ENCODE data around the gene BCL11A.

The BCL11A gene

DNA sequence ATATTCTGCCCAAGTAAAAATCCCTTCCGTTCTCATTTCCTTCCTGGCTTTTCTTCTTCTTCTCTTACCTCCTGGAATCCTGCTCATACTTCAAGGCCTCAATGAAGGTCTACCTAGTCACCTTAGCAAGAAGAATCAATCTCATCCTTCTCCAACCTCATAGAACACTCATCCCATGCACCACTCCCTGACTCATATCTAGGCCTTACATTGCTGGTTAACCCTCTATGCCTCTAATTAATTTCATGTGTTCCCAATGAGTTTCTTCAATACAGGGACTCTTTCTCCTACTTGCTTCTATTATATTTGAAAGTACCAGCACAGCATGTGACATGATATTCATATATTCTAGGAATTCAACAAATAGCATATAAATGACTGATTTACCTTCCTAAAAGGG is 63.0 kb downstream of the BCL11A start:
- H3K4me3 ChIP-seq (ENCODE audit: low read length): no peak overlapping the region
- TF ChIP-seq ZNF274 (IDR thresholded peaks at IDR 0.05; ENCODE audit: low read depth, low read length): no peak

DNA sequence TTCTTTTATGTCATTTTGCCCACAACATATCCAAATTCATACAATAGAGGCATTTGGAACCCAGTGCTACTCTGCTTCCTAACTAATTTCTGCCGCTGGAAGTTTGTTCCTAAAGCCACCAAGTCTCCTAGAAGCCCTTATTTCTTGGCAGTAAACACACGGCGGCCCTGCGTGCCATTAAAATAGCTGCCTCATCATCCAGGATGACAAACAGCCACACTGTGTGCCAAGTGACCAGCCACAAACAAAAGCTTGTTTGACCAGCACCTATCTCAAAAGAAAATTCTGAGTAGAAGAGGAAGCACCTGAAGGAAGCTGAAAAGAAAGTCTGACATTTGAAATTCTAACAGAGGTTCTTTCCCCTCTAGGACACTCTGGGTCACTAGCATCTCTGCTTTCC is 64.2 kb downstream of the BCL11A start:
- no peak overlapping the region for H3K4me3 ChIP-seq (ENCODE audit: low read length)
- TF ChIP-seq ZNF274 (IDR thresholded peaks at IDR 0.05; ENCODE audit: low read depth, low read length): no peak

DNA sequence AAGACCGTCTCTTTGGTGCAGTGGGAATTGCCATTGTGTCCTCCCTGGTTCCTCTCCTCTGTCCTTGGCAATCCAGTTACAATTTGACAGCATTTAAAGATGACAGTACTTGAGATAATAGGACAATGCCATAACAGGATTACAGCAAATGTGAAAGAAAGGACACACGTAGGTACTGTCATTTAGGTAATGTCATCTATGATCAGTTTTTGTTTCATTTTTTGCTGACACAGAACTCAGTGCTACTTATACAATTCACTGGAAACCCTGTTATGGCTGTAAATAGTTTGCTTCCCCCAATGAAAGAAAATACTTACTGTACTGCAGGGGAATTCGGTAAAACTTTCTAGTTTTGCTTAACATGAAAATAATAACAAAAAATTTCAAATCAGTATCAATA is 65.2 kb downstream of the BCL11A start:
- TF ChIP-seq ZNF274 (IDR thresholded peaks at IDR 0.05; ENCODE audit: low read depth, low read length): no peak
- peak overlapping the region; percentile 27; the same call in 1 of the 2 replicates for H3K4me3 ChIP-seq (ENCODE audit: low read length)

DNA sequence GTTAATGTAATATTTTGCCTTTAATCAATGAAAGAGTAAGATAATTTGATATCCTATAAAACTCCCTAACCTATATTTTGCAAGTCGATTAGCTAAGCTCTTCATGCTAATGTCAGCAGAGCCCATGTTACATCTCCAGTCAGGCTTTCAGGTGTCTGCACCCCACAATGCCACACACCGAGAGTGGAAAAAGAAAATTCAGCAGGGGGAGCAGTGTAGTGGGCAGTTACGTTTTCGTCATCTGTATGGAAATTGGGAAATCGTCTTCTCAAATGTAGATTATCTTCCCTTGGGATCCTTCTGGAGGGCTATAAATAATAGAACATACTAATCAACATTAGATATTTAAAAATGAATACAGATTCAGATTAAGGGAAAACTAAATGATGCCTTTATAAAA is 66.3 kb downstream of the BCL11A start:
- no peak overlapping the region for H3K4me3 ChIP-seq (ENCODE audit: low read length)
- TF ChIP-seq ZNF274 (IDR thresholded peaks at IDR 0.05; ENCODE audit: low read depth, low read length): no peak

DNA sequence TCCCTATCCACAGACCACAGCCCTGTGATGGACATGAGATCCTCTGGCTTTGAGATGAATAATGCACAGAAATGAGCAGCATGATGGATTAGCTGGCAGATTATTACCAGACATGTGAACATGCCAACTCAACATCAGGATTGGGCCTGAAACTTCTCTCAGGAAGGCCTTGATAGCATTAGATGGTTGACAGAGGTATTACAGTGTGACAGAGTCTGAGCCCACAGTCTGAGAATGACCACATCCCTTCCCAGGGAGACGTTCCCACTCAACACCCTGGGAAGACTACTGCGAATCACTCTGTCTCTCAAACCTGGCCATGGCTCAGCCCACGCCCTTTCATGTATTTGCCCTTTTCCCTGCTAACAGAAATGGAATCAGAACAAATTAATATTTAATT is 66.9 kb downstream of the BCL11A start:
- no peak for TF ChIP-seq ZNF274 (IDR thresholded peaks at IDR 0.05; ENCODE audit: low read depth, low read length)
- H3K4me3 ChIP-seq (ENCODE audit: low read length): no peak overlapping the region

DNA sequence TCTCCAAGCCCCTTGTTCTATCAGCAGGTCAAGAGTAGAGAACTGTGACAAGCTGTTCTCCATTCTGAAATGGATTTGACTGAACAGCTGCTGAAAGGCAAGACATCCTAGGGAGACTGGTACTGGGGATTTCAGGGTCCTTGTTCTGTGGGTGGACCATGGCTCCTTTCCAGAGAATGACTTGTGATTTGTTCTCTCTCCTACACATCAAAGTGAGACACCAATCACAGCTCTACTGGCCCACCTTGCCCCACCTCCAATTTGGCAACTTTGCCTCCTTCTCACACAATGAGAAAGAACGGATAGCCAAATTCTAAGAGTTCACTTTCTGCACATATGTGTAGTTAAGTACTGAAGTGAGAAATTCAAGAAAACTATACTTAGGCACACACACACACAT is 67.4 kb downstream of the BCL11A start:
- TF ChIP-seq ZNF274 (IDR thresholded peaks at IDR 0.05; ENCODE audit: low read depth, low read length): no peak
- H3K4me3 ChIP-seq (ENCODE audit: low read length): no peak overlapping the region

DNA sequence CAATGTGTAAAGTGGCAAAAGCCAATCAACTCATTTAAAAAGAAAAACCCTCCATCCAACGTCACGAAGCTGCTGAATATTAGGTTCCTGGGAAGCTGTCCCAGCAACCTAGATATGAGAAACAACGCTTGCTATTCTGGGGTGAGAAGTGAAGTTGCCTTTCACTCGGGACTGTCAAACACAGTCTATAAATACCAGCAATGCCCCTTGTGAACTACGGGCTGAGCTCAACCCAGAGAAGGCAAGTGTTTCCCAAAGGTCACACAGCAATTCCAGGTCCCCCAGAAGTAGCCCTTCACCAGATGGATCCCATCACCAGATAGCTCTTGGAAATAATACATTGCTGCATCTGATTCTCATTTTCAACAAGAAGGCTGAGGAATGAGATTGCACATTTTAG is 67.9 kb downstream of the BCL11A start:
- H3K4me3 ChIP-seq (ENCODE audit: low read length): no peak overlapping the region
- TF ChIP-seq ZNF274 (IDR thresholded peaks at IDR 0.05; ENCODE audit: low read depth, low read length): no peak

DNA sequence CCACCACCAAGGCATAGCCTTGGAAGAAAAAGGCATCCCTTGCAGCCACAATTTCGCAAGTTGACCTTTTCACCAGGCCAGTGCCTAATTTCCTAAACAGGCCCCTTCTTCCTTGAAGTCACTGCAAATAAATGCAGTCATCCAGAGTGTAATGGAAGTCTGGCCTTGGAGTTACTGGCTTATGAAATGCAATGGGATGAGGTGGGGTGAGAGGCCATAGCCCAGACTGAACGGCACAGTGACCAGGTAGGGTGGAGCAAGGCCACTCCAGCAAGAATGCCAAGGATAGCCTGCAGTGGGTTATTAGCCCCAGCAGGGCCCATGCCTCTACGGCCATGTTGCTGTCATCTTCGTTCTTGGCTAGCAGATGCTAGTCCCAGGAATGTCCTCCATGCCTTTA is 68.4 kb downstream of the BCL11A start:
- TF ChIP-seq ZNF274 (IDR thresholded peaks at IDR 0.05; ENCODE audit: low read depth, low read length): no peak
- no peak overlapping the region for H3K4me3 ChIP-seq (ENCODE audit: low read length)

DNA sequence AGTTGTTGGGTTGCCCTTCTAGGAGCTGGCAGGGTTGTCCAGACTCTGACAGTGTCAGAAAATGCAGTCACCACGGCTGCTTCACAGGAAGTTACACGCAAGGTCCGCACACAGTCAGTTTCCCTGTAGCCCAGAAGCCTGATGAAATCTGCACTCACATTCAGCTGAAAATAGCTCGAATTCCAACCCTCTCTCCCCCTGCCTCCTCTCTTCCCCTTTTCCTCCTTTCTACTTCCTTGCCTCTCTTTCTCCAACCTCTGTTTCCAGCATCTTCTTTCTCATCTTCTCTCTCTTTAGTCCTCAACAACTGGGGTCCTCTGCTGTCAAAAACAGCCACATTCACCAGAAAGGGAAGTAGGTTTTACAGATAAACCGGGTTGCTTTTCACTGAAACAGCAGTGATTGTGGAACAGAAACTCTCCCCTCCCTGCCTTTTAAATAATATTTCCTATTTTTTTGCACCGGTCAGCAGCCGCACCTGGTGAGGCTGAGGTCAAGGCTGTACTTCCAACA is 69.3 kb downstream of the BCL11A start:
- peak overlapping the region; percentile 14; the same call in 1 of the 2 replicates for H3K4me3 ChIP-seq (ENCODE audit: low read length)
- TF ChIP-seq ZNF274 (IDR thresholded peaks at IDR 0.05; ENCODE audit: low read depth, low read length): no peak

DNA sequence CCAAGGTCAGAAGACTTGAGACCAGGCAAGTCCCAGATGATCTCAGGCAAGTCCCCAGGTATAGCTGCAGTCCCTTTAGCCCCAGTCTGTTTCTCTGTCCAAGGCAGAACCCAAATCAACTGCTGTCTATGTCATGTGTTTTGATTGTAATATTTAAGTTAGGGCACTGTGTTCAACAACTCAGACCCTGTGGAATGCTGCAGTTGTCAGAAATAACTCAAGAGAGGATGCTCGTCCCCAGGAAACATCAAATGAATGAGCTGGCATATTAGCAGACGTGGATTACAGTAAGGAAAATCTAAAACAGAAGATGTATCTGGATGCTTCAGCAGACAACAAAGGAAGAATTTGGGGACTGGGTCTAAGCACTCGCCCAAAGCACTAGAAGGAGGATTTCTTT is 70.1 kb downstream of the BCL11A start:
- TF ChIP-seq ZNF274 (IDR thresholded peaks at IDR 0.05; ENCODE audit: low read depth, low read length): no peak
- H3K4me3 ChIP-seq (ENCODE audit: low read length): no peak overlapping the region

DNA sequence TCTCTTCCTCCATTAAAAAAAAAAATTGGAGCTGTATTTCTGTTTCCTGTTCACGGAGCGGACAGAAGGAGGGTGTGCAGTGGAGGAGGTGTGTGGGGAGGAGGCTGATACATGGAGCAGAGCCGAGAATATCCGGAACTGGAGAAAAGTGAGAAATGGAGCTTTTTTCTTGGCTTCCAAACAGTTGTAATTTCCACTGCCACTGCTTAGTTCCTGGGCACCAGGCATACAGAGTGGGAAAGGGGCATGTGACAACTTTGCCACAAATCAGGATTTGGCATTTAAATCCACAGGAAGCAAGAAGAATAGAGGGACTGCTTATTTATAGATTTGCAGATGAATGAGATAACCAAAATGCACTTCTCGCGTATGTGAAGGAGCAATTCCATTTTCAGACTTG is 71.2 kb downstream of the BCL11A start:
- H3K4me3 ChIP-seq (ENCODE audit: low read length): no peak overlapping the region
- TF ChIP-seq ZNF274 (IDR thresholded peaks at IDR 0.05; ENCODE audit: low read depth, low read length): no peak

DNA sequence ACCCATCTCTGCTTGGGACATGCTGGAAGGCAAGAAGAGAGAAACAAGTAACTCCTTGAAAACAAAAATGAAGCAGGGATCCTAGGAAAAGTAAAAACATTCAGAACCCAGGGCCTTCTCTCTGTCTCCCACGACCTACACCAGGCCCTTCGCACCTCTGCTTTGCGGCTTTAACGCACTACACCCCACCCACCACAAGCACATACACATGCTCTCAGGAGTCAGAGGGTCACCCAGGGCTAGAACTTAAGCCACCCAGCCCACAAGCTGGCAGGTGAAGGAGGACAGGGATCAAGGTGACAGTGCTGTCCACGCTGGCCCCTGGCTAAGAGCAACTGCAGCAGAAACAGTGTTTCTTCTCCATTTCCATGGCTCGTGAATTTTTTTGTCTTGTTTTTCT is 72.2 kb downstream of the BCL11A start:
- no peak for TF ChIP-seq ZNF274 (IDR thresholded peaks at IDR 0.05; ENCODE audit: low read depth, low read length)
- H3K4me3 ChIP-seq (ENCODE audit: low read length): no peak overlapping the region

DNA sequence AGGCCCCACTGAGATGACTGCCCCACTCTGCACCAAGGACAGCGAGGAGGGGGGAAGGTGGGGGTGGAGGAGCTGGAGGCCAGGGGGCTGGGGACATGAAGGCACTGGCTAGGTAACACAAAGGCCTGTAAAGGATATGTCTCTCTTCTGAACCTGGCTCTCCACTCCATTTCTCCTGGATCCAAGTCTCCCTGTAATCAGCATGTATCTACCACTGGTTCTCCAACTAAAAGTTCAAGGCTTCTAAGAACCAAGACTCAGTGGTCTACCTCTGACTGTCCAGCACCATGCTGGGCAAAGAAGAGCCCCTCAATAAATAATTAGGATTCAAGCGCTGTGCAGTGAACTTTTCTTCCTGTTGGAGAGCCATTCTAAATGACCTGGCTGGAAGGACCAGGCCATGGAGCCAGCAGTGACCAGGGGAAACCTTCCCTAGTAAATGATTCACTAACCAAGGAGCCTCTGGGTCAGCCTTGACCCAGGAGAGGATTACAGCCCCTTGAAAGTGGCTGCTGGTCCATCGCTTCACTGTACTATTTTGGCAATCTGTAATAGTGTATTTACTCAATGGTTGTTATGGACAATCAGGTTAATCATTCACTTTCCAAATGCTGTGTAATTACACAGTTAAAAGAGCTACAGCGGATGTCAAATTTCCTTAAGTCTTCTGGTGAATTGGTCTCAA is 73.2 kb downstream of the BCL11A start:
- no peak for TF ChIP-seq ZNF274 (IDR thresholded peaks at IDR 0.05; ENCODE audit: low read depth, low read length)
- no peak overlapping the region for H3K4me3 ChIP-seq (ENCODE audit: low read length)

DNA sequence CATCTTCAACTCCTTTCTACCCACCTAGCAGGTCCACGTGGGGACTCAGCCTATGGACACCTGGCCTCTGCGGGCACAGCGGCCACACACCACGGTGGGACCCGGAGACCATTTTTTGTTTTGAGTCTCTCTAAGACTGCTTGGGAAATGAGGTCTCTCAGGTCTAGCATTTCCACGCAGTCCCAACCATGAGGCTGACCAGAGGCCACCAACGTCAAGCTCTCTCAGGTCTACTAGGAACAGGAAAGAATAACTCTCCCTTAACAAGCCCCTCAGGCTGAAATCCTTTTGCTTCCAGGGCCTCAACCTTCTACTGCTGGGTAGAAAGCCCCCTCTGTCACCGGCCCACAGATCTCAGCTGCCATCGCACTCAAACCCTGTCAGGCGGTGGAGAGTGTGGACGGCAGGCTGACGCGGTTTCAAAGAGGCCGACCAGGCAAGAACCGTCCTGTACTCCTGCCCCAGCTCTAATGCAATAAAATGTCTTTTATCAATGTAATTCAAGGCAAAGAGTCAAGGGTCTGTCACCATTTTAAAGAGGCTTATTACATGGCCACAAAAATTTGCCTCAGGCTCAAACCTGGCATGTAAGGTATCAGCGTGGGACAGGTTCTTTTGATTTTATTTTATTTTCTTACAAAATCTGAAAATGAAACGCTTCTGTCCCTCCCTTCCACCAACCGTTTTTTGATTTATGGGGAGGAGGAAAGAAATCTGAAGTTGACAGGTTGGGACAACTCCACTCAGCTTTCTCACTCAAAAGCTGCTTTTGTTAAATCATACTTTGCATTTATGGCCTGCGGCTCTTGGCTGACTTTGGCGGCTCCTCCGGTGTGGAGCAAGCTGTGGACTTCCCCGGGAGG is 74.0 kb downstream of the BCL11A start:
- H3K4me3 ChIP-seq (ENCODE audit: low read length): no peak overlapping the region

DNA sequence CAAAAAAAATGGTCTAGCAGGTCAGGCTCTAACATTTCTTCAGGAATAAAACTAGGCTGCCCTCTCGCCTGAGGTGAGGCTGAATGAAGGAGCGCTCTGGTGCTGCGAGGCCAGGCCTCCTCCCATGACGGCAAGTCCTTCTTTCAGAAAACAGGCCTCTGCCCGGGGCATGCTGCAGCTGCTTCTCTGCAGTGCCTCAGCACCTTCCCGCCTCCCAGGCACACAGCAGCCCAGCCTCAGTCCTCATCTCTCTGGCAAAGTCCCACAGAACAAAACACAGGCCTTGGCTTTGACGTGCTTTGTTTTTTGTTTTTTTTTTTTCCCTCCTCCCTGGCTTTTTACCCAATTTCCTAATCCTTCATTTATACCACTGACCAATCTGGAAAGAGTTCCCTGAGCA is 74.8 kb downstream of the BCL11A start:
- no peak for TF ChIP-seq ZNF274 (IDR thresholded peaks at IDR 0.05; ENCODE audit: low read depth, low read length)
- H3K4me3 ChIP-seq (ENCODE audit: low read length): no peak overlapping the region

More for the DNA sequence above, 74.0 kb downstream of the BCL11A start:
- TF ChIP-seq ZNF274 (IDR thresholded peaks at IDR 0.05; ENCODE audit: low read depth, low read length): no peak

Measured in GM08714 (cell line).